Measurements from ENCODE around the gene EMID1. TPM values are rescaled to one million over a fixed set of nuclear protein-coding genes. Genes with fewer than 3 reads are reported as not detected.
A peak's percentile ranks its signal among the peaks of the same experiment; 100 is the strongest.

Gene EMID1
- polyA plus RNA-seq, 1 of the 3 experiments (the other 2 are of a cell fraction) = 1.1 TPM

- no peak overlapping the region for H2AFZ ChIP-seq (ENCODE audit: low read depth)
- H3K9ac ChIP-seq = no peak overlapping the region
- no peak overlapping the region for H3K4me3 ChIP-seq (ENCODE audit: low read depth in 2 of 2, low read length in 1 of 2)
- no peaks in the 10 kb centered on the region for H3K9me2 ChIP-seq
- no peak for TF ChIP-seq EZH2phosphoT487 (IDR thresholded peaks at IDR 0.05; ENCODE audit: borderline replicate concordance, low read depth)
- no peak for TF ChIP-seq USF2 (IDR thresholded peaks at IDR 0.05; ENCODE audit: borderline replicate concordance, low read depth, low read length)
- TF ChIP-seq CTCF (IDR thresholded peaks at IDR 0.05) = no peak
- TF ChIP-seq GABPA (IDR thresholded peaks at IDR 0.05; ENCODE audit: low read depth) = no peak
- no peak for TF ChIP-seq RAD21 (IDR thresholded peaks at IDR 0.05; ENCODE audit: low read length)
- no peak for TF ChIP-seq IRF3 (IDR thresholded peaks at IDR 0.05; ENCODE audit: low read depth, low read length)
- no peak for TF ChIP-seq CHD2 (IDR thresholded peaks at IDR 0.05; ENCODE audit: low read length, partially characterized antibody)
- no peak for TF ChIP-seq GATA2 (CRISPR knock-in tag; IDR thresholded peaks at IDR 0.05)
- no peak for TF ChIP-seq RCOR1 (IDR thresholded peaks at IDR 0.05; ENCODE audit: low read length)
- no peak for TF ChIP-seq FOXJ3 (CRISPR knock-in tag; IDR thresholded peaks at IDR 0.05)
- no peak for TF ChIP-seq PBX3 (IDR thresholded peaks at IDR 0.05)
- no peak for TF ChIP-seq NRF1 (IDR thresholded peaks at IDR 0.05; ENCODE audit: low read depth, low read length)
- no peak for TF ChIP-seq JUND (IDR thresholded peaks at IDR 0.05)
- no peak for TF ChIP-seq FOSL2 (IDR thresholded peaks at IDR 0.05; ENCODE audit: borderline replicate concordance, low read depth)
- no peak for TF ChIP-seq RFX5 (IDR thresholded peaks at IDR 0.05; ENCODE audit: low read length)
- TF ChIP-seq POLR2AphosphoS5 (IDR thresholded peaks at IDR 0.05; ENCODE audit: low read depth, low read length) = no peak
- TF ChIP-seq MAX (IDR thresholded peaks at IDR 0.05; ENCODE audit: low read depth) = no peak
- no peak for TF ChIP-seq SIN3A (IDR thresholded peaks at IDR 0.05; ENCODE audit: borderline replicate concordance, low read depth, low read length)
- no peak for TF ChIP-seq USF1 (IDR thresholded peaks at IDR 0.05; ENCODE audit: borderline replicate concordance, low read depth)
- TF ChIP-seq FOXM1 (IDR thresholded peaks at IDR 0.05; ENCODE audit: low read depth) = no peak
- no peak overlapping the region for H3K4me2 ChIP-seq
- no peaks in the 10 kb centered on the region for H4K20me1 ChIP-seq (ENCODE audit: insufficient read depth)
- no peaks in the 10 kb centered on the region for H3K27me3 ChIP-seq (ENCODE audit: insufficient read depth)
- ChIA-PET POLR2A (no interaction called here), CTCF (interaction anchor here (4.1 kb wide), 1 partner anchor 19 kb away, joined by 21 read pairs; no protein-coding TSS in a partner anchor)
- WGBS (ENCODE audit: low lambda C conversion rate) = 74% methylated on average over 3 of the region's 11 CpGs
- H3K4me1 ChIP-seq (ENCODE audit: control insufficient read depth in 1 of 2, insufficient read depth in 2 of 2, low read depth in 1 of 2, low read length in 1 of 2) = peaks cover 0 to 10% of the 10 kb centered on the region in 2 experiments; a peak in 1 of 4 replicates
- H3K27ac ChIP-seq (ENCODE audit: low read depth in 2 of 2, low read length in 1 of 2) = no peak overlapping the region
- no peaks in the 10 kb centered on the region for H3K79me2 ChIP-seq (ENCODE audit: insufficient read depth)
- peak; percentile 19 for DNase-seq
- no peaks in the 10 kb centered on the region for H3F3A ChIP-seq (replicated peaks; ENCODE audit: insufficient read depth)
- H3K9me3 ChIP-seq = no peaks in the 10 kb centered on the region
- H3K36me3 ChIP-seq (replicated peaks in 1 of 2; ENCODE audit: control insufficient read depth in 1 of 2, insufficient read depth in 2 of 2, low read length in 1 of 2) = no peaks in the 10 kb centered on the region
Measured at GRCh38 chr22:29226351-29226981, 20.8 kb downstream of the EMID1 start.
